ENCODE measurements around the gene PRKCQ.

DNA sequence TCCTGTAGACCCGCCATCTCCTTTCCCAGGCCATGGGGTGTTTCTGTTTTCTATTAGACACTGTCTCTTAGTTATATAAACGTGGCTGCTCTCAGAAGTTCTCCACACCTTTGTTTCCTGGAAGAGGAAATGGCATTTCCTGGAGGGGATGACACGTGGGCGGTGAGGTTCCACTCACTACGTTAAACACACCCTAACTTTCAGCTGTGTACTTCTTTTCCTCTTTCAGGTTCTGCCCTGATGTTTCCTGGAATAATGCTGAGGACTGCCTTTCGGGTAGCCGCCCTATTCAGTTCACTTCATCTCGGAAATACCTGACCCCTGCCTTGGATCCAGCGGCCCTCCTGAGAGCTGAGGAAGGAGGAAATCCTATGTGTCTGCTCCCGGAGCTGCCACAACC, 3.4 kb upstream of the PRKCQ start:
- TF ChIP-seq POLR2A (IDR thresholded peaks at IDR 0.05; ENCODE audit: low read length) (no peak), GATA1 (IDR thresholded peaks at IDR 0.05; ENCODE audit: low read depth, low read length) (no peak)

Measured in erythroblast (primary cell).